Ishikawa (cell line): ENCODE data around the gene SEC14L5.

Source experiments
- CEBPB ChIP-seq: IDR thresholded peaks from 2 replicates; pipeline ENCODE4 v1.6.1; 2012
- CREB1 ChIP-seq: IDR thresholded peaks from 2 replicates; pipeline ENCODE4 v1.6.1; 2012; ENCODE audit warnings: low read depth
- EGR1 ChIP-seq: IDR thresholded peaks from 2 replicates; pipeline ENCODE4 v1.6.1; 2012
- EP300 ChIP-seq: IDR thresholded peaks from 2 replicates; pipeline ENCODE4 v1.6.1; 2012; ENCODE audit warnings: borderline replicate concordance
- FOXM1 ChIP-seq: IDR thresholded peaks from 2 replicates; pipeline ENCODE4 v1.6.1; 2012; ENCODE audit warnings: low read depth, borderline replicate concordance
- MAX ChIP-seq: IDR thresholded peaks from 2 replicates; pipeline ENCODE4 v1.6.1; 2012
- NFIC ChIP-seq: IDR thresholded peaks from 2 replicates; pipeline ENCODE4 v1.6.1; 2012
- RAD21 ChIP-seq: IDR thresholded peaks from 2 replicates; pipeline ENCODE4 v1.6.1; 2012; ENCODE audit warnings: low read depth
- REST ChIP-seq: IDR thresholded peaks from 2 replicates; pipeline ENCODE4 v1.6.1; 2012; ENCODE audit warnings: low read depth, mild to moderate bottlenecking
- TAF1 ChIP-seq: IDR thresholded peaks from 2 replicates; pipeline ENCODE4 v1.6.1; 2012; ENCODE audit warnings: low read depth, mild to moderate bottlenecking
- TCF12 ChIP-seq: IDR thresholded peaks from 2 replicates; pipeline ENCODE4 v1.6.1; 2012; ENCODE audit warnings: low read depth
- TEAD4 ChIP-seq: IDR thresholded peaks from 2 replicates; pipeline ENCODE4 v1.6.1; 2012
- USF1 ChIP-seq: IDR thresholded peaks from 2 replicates; pipeline ENCODE4 v1.6.1; 2012
- YY1 ChIP-seq: IDR thresholded peaks from 2 replicates; pipeline ENCODE4 v1.6.1; 2012; ENCODE audit warnings: low read depth
- ZBTB7A ChIP-seq: IDR thresholded peaks from 2 replicates; pipeline ENCODE4 v1.6.1; 2012; ENCODE audit warnings: low read depth

The SEC14L5 gene

GRCh38 chr16:4949986-4950385, 8.1 kb upstream of the SEC14L5 start:
- no peak for TF ChIP-seq NFIC
- no peak for TF ChIP-seq RAD21
- TF ChIP-seq CEBPB: 0 out of 2 replicates have a peak, but pooled peaks have one; percentile 13
- TF ChIP-seq FOXM1: no peak

GRCh38 chr16:4954714-4955113, 3.4 kb upstream of the SEC14L5 start:
- TF ChIP-seq NFIC: no peak
- no peak for TF ChIP-seq FOXM1
- no peak for TF ChIP-seq USF1
- TF ChIP-seq CEBPB: no peak
- no peak for TF ChIP-seq ZBTB7A
- TF ChIP-seq EGR1: no peak
- no peak for TF ChIP-seq TCF12
- TF ChIP-seq EP300: no peak
- TF ChIP-seq CREB1: no peak
- TF ChIP-seq TEAD4: no peak
- TF ChIP-seq TAF1: no peak
- TF ChIP-seq MAX: no peak
- TF ChIP-seq YY1: no peak
- no peak for TF ChIP-seq RAD21
- no peak for TF ChIP-seq REST

- TF ChIP-seq TEAD4 (no peak), NFIC (no peak), USF1 (no peak), YY1 (no peak), ZBTB7A (no peak), RAD21 (no peak), MAX (no peak), EGR1 (no peak), REST (no peak), CREB1 (no peak), TAF1 (no peak)
Measured at GRCh38 chr16:4957420-4957719, 760 bp upstream of the SEC14L5 start.

- TF ChIP-seq EGR1 (no peak), EP300 (no peak), MAX (no peak), CREB1 (no peak), RAD21 (no peak), USF1 (no peak), TCF12 (no peak), NFIC (no peak), YY1 (no peak), FOXM1 (no peak), TAF1 (no peak)
Measured at GRCh38 chr16:4958510-4959438, 644 bp downstream of the SEC14L5 start.

- no peak for TF ChIP-seq CREB1
Measured at GRCh38 chr16:4960579-4960978, 2.4 kb downstream of the SEC14L5 start.

GRCh38 chr16:4962716-4963115, 4.6 kb downstream of the SEC14L5 start:
- TF ChIP-seq USF1 (no peak), RAD21 (no peak), CEBPB (no peak), MAX (no peak), YY1 (no peak), FOXM1 (no peak), REST (no peak)
